Renal cortical epithelial cell (primary cell): ENCODE measurements around the gene GSN. TPM values are rescaled to one million over a fixed set of nuclear protein-coding genes. Genes with fewer than 3 reads are reported as not detected.

Source experiments
- DNase-seq: peaks from one replicate; pipeline ENCODE4 v3.0.0-alpha.2; 2011; ENCODE audit warnings: low read depth
- total RNA-seq: library from RNA; depleted of rRNA; stranded (reverse); fragments of >200 nt; gene quantifications from 2 replicates; pipeline ENCODE4 v1.2.3, GENCODE V29; 2014

GSN gene
- total RNA-seq, 1 donor from 2014 or later, result 645 TPM

- DNase-seq, result no peak
Observed at GRCh38 chr9:121353241-121354061, 85.5 kb downstream of the GSN start.

- DNase-seq, result no peak
Observed at GRCh38 chr9:121354141-121354540, 86.2 kb downstream of the GSN start.

GRCh38 chr9:121354762-121355161, 86.8 kb downstream of the GSN start:
- no peak for DNase-seq

GRCh38 chr9:121357011-121357410, 89.0 kb downstream of the GSN start:
- no peak for DNase-seq

- no peak for DNase-seq
Observed at GRCh38 chr9:121358751-121359150, 90.8 kb downstream of the GSN start.

- peak; percentile 59 for DNase-seq
Observed at GRCh38 chr9:121359351-121360294, 91.7 kb downstream of the GSN start.

GRCh38 chr9:121360601-121361374, 92.8 kb downstream of the GSN start:
- DNase-seq, result peak; percentile 90

- DNase-seq, result peak; percentile 86
Observed at GRCh38 chr9:121362813-121363621, 95.1 kb downstream of the GSN start.

GRCh38 chr9:121363622-121363961, 95.6 kb downstream of the GSN start:
- no peak for DNase-seq

GRCh38 chr9:121364077-121364476, 96.1 kb downstream of the GSN start:
- no peak for DNase-seq

GRCh38 chr9:121364886-121365285, 96.9 kb downstream of the GSN start:
- DNase-seq, result no peak

GRCh38 chr9:121365564-121365963, 97.6 kb downstream of the GSN start:
- DNase-seq, result no peak

GRCh38 chr9:121366611-121367192, 98.7 kb downstream of the GSN start:
- no peak for DNase-seq

- peak; percentile 75 for DNase-seq
Observed at GRCh38 chr9:121367306-121368137, 99.6 kb downstream of the GSN start.

GRCh38 chr9:121368138-121368522, 100.2 kb downstream of the GSN start:
- peak; percentile 19 for DNase-seq

- DNase-seq, result no peak
Observed at GRCh38 chr9:121368745-121369144, 100.8 kb downstream of the GSN start.

- DNase-seq, result peak; percentile 31
Observed at GRCh38 chr9:121369595-121370265, 101.8 kb downstream of the GSN start, which contains the start of gene STOM. STOM (minus strand) TSS chr9:121370250; CDS start chr9:121370187, 63 bp downstream.

- DNase-seq, result no peak
Observed at GRCh38 chr9:121371495-121372061, 103.6 kb downstream of the GSN start.
